Esophagus squamous epithelium (tissue), 4 donors: ENCODE measurements around the gene TRAPPC10.
"Not testable (repeated sequence)": the region's sequence is repeated elsewhere in the genome, so short reads cannot be mapped to it uniquely, and the experiment has no call there.

Source experiments
- POLR2A ChIP-seq, 4 donors: fragments of 450-650 bp; IDR thresholded peaks; one replicate each; pipeline ENCODE4 v1.6.1; 2017; ENCODE audit warnings: antibody characterized with exemption in 4 of 4, mild to moderate bottlenecking in 4 of 4, moderate library complexity in 3 of 4
- TF ChIP-seq, protein P1 (sequence below), 6 experiments: fragments of 450-650 bp in 4 of 6; fragments of 200-600 bp in 2 of 6; sonication (generic) in 2 of 6; IDR thresholded peaks; one replicate each; pipeline ENCODE4 v1.5.1; 2016 to 2019; ENCODE audit warnings: antibody characterized with exemption in 6 of 6, mild to moderate bottlenecking in 4 of 6, moderate library complexity in 4 of 6

DNA sequence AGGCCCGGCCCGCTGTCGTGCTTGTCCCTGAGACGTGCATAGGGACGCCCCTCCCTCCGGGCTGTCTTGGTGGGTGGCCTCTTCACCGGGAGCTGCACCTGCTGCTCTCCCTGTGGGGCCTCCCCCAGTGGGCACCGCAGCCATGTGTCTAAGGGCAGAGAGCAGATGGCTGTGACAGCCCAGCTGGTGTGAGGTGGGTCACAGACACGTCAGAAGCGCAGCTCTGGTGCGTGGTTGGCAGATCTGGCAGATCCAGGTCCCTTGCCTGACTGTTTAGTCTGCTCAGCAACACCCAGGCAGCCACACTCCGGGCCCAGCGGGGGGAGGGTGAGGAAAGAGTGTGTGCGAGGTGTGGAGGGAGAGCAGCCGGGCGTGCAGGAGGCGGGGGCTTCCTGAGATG lies 131.3 kb downstream of the TRAPPC10 start:
- TF ChIP-seq, protein P1, sequence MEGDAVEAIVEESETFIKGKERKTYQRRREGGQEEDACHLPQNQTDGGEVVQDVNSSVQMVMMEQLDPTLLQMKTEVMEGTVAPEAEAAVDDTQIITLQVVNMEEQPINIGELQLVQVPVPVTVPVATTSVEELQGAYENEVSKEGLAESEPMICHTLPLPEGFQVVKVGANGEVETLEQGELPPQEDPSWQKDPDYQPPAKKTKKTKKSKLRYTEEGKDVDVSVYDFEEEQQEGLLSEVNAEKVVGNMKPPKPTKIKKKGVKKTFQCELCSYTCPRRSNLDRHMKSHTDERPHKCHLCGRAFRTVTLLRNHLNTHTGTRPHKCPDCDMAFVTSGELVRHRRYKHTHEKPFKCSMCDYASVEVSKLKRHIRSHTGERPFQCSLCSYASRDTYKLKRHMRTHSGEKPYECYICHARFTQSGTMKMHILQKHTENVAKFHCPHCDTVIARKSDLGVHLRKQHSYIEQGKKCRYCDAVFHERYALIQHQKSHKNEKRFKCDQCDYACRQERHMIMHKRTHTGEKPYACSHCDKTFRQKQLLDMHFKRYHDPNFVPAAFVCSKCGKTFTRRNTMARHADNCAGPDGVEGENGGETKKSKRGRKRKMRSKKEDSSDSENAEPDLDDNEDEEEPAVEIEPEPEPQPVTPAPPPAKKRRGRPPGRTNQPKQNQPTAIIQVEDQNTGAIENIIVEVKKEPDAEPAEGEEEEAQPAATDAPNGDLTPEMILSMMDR (IDR thresholded peaks at IDR 0.05), result not testable (repeated sequence)
- TF ChIP-seq POLR2A (IDR thresholded peaks at IDR 0.05), result not testable (repeated sequence)
